ENCODE results near the gene ADCY10. TPM values are rescaled to one million over a fixed set of nuclear protein-coding genes. Genes with fewer than 3 reads are reported as not detected.

Gene ADCY10, protein sequence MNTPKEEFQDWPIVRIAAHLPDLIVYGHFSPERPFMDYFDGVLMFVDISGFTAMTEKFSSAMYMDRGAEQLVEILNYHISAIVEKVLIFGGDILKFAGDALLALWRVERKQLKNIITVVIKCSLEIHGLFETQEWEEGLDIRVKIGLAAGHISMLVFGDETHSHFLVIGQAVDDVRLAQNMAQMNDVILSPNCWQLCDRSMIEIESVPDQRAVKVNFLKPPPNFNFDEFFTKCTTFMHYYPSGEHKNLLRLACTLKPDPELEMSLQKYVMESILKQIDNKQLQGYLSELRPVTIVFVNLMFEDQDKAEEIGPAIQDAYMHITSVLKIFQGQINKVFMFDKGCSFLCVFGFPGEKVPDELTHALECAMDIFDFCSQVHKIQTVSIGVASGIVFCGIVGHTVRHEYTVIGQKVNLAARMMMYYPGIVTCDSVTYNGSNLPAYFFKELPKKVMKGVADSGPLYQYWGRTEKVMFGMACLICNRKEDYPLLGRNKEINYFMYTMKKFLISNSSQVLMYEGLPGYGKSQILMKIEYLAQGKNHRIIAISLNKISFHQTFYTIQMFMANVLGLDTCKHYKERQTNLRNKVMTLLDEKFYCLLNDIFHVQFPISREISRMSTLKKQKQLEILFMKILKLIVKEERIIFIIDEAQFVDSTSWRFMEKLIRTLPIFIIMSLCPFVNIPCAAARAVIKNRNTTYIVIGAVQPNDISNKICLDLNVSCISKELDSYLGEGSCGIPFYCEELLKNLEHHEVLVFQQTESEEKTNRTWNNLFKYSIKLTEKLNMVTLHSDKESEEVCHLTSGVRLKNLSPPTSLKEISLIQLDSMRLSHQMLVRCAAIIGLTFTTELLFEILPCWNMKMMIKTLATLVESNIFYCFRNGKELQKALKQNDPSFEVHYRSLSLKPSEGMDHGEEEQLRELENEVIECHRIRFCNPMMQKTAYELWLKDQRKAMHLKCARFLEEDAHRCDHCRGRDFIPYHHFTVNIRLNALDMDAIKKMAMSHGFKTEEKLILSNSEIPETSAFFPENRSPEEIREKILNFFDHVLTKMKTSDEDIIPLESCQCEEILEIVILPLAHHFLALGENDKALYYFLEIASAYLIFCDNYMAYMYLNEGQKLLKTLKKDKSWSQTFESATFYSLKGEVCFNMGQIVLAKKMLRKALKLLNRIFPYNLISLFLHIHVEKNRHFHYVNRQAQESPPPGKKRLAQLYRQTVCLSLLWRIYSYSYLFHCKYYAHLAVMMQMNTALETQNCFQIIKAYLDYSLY (N-terminal part only)
- total RNA-seq, result 1 to 10 TPM in 3 of 4 donors, not detected in 1; 1.2 to 4.9 (median 2.4) TPM

DNA sequence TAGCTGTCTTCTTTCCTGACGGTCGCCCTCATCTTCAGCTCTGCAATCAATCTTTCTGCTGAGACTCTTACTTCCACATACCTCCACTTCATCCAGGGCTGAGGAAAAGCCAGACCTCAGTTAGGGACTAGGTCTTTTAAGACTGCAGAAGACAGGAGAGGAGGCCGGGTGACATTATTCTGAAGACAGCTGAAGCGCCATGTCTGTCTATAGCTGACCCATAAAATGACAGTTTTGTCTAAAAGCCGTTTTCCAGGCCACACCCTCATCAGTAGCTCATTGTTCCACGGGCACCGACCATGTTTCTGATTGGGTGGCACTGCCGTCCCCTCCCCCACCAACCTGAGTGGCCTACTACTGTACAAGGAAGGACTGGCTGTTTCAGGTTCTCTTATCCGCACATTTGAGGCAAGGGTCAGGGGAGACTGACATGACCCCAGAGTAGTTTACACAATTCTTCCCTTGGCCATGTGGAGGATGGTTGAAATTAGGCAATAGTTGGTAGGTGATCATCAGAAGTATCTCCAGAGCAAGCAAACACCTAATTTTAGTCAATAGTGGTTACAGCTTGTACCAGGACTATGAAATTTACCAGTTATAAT lies at the start of gene ADCY10:
ADCY10 (minus strand) TSS at position 240 of the 602 bp plus-strand sequence. CDS start 8,994 bp downstream, outside the sequence.
- TF ChIP-seq, protein P1, sequence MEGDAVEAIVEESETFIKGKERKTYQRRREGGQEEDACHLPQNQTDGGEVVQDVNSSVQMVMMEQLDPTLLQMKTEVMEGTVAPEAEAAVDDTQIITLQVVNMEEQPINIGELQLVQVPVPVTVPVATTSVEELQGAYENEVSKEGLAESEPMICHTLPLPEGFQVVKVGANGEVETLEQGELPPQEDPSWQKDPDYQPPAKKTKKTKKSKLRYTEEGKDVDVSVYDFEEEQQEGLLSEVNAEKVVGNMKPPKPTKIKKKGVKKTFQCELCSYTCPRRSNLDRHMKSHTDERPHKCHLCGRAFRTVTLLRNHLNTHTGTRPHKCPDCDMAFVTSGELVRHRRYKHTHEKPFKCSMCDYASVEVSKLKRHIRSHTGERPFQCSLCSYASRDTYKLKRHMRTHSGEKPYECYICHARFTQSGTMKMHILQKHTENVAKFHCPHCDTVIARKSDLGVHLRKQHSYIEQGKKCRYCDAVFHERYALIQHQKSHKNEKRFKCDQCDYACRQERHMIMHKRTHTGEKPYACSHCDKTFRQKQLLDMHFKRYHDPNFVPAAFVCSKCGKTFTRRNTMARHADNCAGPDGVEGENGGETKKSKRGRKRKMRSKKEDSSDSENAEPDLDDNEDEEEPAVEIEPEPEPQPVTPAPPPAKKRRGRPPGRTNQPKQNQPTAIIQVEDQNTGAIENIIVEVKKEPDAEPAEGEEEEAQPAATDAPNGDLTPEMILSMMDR (IDR thresholded peaks at IDR 0.05), result no peak
- no peak for TF ChIP-seq POLR2A (IDR thresholded peaks at IDR 0.05)
- Histone ChIP-seq H3K4me3 (no peak within 1 kb of the TSS), H3K4me1 (no peaks in the 10 kb centered on the region), H3K27me3 (no peaks in the 10 kb centered on the region), H3K27ac (no peak within 1 kb of the TSS), H3K9me3 (peaks cover 0 to 4% (median 0%) of the 10 kb centered on the region in 4 donors), H3K36me3 (peaks cover 0 to 23% (median 0%) of the 10 kb centered on the region in 3 donors)
- DNase-seq, result no peak

DNA sequence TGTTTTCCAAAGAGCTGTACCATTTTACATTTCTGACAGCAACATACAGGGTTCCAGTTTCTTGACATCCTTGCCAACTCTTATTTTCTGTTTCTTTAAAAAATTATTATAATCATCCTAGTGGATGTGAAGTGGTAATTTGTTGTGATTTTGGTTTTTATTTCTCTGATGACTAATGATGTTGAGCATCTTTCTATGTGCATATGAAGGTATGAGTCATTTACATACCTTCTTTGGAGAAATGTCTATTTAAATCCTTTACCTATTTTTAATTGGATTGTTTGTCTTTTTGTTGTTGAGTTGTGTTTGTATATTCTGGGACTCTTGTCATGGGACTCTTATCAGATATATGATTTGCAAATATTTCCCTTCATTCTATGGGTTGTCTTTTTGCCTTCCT lies 43.8 kb upstream of the ADCY10 start:
- Histone ChIP-seq H3K27me3 (no peaks in the 10 kb centered on the region), H3K4me1 (no peaks in the 10 kb centered on the region), H3K36me3 (peaks cover 0 to 33% (median 0%) of the 10 kb centered on the region in 3 donors), H3K4me3 (no peak overlapping the region), H3K9me3 (no peaks in the 10 kb centered on the region), H3K27ac (no peak overlapping the region)
- TF ChIP-seq, protein P1 (IDR thresholded peaks at IDR 0.05), result no peak
- TF ChIP-seq POLR2A (IDR thresholded peaks at IDR 0.05), result no peak
- no peak for DNase-seq

DNA sequence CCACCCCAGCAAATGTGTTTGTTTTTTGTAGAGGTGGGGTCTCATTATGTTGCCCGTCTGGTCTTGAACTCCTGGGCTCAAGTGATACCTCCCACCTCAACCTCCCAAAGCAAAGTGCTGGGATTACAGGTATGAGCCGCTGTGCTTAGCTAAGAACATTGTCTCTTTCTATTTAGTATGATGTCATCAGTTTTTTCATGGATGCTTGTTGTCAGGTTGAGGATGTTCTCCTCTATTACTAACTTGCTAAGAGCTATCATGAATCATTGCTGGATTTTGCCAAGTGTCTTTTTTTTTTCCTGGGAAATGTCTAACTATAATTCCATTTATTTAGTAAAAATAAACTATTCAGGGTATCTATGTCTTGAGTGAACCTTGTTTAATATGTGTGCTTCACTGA lies 42.0 kb upstream of the ADCY10 start:
- Histone ChIP-seq H3K36me3 (peaks cover 0 to 40% (median 0%) of the 10 kb centered on the region in 3 donors), H3K27ac (no peak overlapping the region), H3K4me1 (no peaks in the 10 kb centered on the region), H3K9me3 (no peaks in the 10 kb centered on the region), H3K27me3 (no peaks in the 10 kb centered on the region), H3K4me3 (no peak overlapping the region)
- TF ChIP-seq POLR2A (IDR thresholded peaks at IDR 0.05), result no peak
- TF ChIP-seq, protein P1 (IDR thresholded peaks at IDR 0.05), result no peak
- DNase-seq, result no peak

DNA sequence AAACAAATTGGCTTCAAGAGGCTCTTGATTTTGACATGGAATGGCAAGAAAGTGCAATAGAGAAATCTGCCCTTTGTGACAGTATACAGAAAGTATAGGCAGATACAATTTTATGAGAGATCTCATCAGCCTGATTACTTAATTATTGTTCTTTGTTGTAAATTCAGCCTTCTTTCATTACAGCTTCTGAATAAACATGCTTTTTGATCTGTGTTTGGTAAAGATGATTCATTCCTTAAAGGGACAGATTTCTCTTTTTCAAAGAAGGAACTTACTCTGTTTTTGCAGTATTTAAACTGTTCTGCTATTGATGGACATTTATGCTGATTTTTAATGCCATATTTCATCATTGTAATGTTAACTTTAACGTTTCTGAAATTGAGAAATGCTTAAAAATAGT lies 36.6 kb upstream of the ADCY10 start:
- Histone ChIP-seq H3K4me1 (peaks cover 0 to 20% (median 0%) of the 10 kb centered on the region in 4 donors), H3K36me3 (peaks cover 0 to 35% (median 0%) of the 10 kb centered on the region in 3 donors), H3K27me3 (no peaks in the 10 kb centered on the region), H3K4me3 (no peak overlapping the region), H3K27ac (no peak overlapping the region), H3K9me3 (no peaks in the 10 kb centered on the region)
- TF ChIP-seq, protein P1 (IDR thresholded peaks at IDR 0.05), result no peak
- TF ChIP-seq POLR2A (IDR thresholded peaks at IDR 0.05), result no peak
- DNase-seq, result no peak

DNA sequence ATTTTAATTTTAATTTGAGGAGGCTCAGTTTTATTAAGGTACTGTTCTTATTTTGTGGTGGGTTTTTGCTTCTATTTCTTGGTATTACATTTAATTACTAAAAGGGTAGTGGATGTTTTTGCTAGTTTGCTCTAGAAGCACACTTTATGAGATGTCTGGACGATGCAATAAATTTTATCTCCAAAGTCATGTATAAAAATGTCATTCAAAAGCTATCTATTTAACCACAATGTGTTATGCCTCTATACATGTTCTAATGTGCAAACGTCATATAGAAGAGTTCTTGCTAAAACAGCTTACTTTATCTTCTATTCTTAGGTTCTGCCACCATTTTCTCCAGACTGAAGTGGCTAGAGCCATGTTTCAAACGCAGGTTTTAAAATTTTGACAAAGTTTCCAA lies 35.9 kb upstream of the ADCY10 start:
- H3K4me3 ChIP-seq, result no peak overlapping the region
- no peaks in the 10 kb centered on the region for H3K9me3 ChIP-seq
- peaks cover 0 to 20% (median 0%) of the 10 kb centered on the region in 4 donors for H3K4me1 ChIP-seq
- TF ChIP-seq, protein P1 (IDR thresholded peaks at IDR 0.05), result no peak
- TF ChIP-seq POLR2A (IDR thresholded peaks at IDR 0.05), result no peak
- peaks cover 0 to 27% (median 0%) of the 10 kb centered on the region in 3 donors for H3K36me3 ChIP-seq
- no peak overlapping the region for H3K27ac ChIP-seq
- no peaks in the 10 kb centered on the region for H3K27me3 ChIP-seq
- DNase-seq, result no peak

All from Peyer's patch (tissue), 4 donors.